Calu3 (cell line): ENCODE results near the gene TRIAP1. TPM values are rescaled to one million over a fixed set of nuclear protein-coding genes. Genes with fewer than 3 reads are reported as not detected.

Experiments used
- BruUV-seq: library from RNA; stranded (reverse); fragments of 400-500 nt; replicated peaks from 2 replicates; lab custom pipeline; 2021; lab: Mats Ljungman, UMichigan
- CTCF ChIA-PET: fragments of 300-600 bp; sonication (Branson Sonifier 250); formaldehyde crosslinking; loops from one replicate; lab custom pipeline; 2022; ENCODE audit warnings: antibody characterized with exemption; lab: Charles Lee
- DNase-seq: peaks from one replicate; pipeline ENCODE4 v3.0.0; 2022
- H3K27ac Mint-ChIP-seq: one replicate; pipeline ENCODE4 v1.8.0; 2022; ENCODE audit warnings: mixed read lengths; ENCODE audit not compliant: unreplicated experiment
- H3K27me3 Mint-ChIP-seq: one replicate; pipeline ENCODE4 v1.8.0; 2022; ENCODE audit warnings: mixed read lengths; ENCODE audit not compliant: unreplicated experiment
- H3K36me3 Mint-ChIP-seq: one replicate; pipeline ENCODE4 v1.8.0; 2022; ENCODE audit warnings: mild to moderate bottlenecking, moderate library complexity, mixed read lengths; ENCODE audit not compliant: insufficient read depth, unreplicated experiment
- H3K4me1 Mint-ChIP-seq: one replicate; pipeline ENCODE4 v1.8.0; 2022; ENCODE audit warnings: mild to moderate bottlenecking, low read depth, mixed read lengths; ENCODE audit not compliant: unreplicated experiment
- H3K4me3 Mint-ChIP-seq: one replicate; pipeline ENCODE4 v1.8.0; 2022; ENCODE audit warnings: mild to moderate bottlenecking, low read depth, moderate library complexity, mixed read lengths; ENCODE audit not compliant: unreplicated experiment
- H3K9me3 Mint-ChIP-seq: one replicate; pipeline ENCODE4 v1.8.0; 2022; ENCODE audit warnings: low read depth, mixed read lengths; ENCODE audit not compliant: unreplicated experiment
- intact Hi-C: fragments of 100-400 bp; cut with micrococcal nuclease; formaldehyde crosslinking; loops from one replicate; pipeline ENCODE4 v1.10.0; 2022; ENCODE audit not compliant: unreplicated experiment
- total RNA-seq: library from RNA; stranded (reverse); gene quantifications from 2 replicates; pipeline ENCODE4 v1.2.3, GENCODE V29; 2022
- TF ChIP-seq, protein P1 (sequence below): fragments of 200-600 bp; IDR thresholded peaks from one replicate; pipeline ENCODE4 v1.8.0; 2022; ENCODE audit warnings: antibody characterized with exemption; ENCODE audit not compliant: unreplicated experiment

The TRIAP1 gene
- total RNA-seq, 1 experiment from 2014 or later: 29.4 TPM

- DNase-seq: no peak
- peaks cover 9% of the 10 kb centered on the region for H3K36me3 Mint-ChIP-seq
Measured at GRCh38 chr12:120399531-120399930, 46.7 kb downstream of the TRIAP1 start.

DNA sequence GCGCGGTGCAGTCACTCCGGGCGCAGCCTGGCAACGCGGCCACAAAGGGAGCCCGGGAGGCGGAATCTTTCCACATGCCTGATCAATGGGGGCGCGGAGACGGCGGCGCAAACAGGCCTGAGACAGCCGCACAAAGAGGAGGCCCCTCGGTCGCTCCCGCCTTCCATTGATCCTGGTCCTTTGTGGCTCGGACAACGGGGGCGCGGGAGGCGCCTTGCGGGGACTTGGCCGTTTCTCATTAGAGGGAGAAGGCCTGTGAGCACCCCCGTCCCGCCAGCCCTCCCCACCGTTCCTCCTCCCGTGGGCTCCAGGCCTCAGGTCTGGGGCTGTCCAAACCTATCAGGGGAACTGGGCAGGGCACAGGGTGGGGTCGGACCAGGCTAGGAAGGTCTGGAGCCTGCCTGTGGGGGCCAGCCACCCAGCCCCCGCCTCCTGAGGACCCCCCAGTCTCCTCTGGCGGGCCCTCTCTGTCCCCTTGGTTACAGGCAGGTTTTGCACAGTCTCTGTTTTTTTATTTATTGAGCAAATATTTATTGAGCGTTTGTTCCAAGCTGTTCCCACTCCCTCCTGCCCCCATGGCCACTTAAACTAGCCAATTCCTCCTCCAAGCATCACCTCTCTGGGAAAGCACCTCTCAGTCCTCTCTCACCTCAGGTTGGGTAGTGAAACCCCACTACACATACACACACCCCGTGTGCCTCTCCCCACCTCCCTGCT lies 48.2 kb downstream of the TRIAP1 start:
- Mint-ChIP-seq H3K4me3 (no peak overlapping the region), H3K27me3 (peaks cover 44% of the 10 kb centered on the region), H3K27ac (no peak overlapping the region), H3K4me1 (peaks cover 16% of the 10 kb centered on the region), H3K9me3 (no peaks in the 10 kb centered on the region), H3K36me3 (peaks cover 11% of the 10 kb centered on the region)
- intact Hi-C loops: loop anchor here (5.0 kb wide), 1 partner anchor 41 kb away; no protein-coding TSS in a partner anchor
- BruUV-seq: no TSS peak
- no peak for DNase-seq
- TF ChIP-seq, protein P1, sequence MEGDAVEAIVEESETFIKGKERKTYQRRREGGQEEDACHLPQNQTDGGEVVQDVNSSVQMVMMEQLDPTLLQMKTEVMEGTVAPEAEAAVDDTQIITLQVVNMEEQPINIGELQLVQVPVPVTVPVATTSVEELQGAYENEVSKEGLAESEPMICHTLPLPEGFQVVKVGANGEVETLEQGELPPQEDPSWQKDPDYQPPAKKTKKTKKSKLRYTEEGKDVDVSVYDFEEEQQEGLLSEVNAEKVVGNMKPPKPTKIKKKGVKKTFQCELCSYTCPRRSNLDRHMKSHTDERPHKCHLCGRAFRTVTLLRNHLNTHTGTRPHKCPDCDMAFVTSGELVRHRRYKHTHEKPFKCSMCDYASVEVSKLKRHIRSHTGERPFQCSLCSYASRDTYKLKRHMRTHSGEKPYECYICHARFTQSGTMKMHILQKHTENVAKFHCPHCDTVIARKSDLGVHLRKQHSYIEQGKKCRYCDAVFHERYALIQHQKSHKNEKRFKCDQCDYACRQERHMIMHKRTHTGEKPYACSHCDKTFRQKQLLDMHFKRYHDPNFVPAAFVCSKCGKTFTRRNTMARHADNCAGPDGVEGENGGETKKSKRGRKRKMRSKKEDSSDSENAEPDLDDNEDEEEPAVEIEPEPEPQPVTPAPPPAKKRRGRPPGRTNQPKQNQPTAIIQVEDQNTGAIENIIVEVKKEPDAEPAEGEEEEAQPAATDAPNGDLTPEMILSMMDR: no peak
- CTCF ChIA-PET: no interaction called here

More at GRCh38 chr12:120399531-120399930, 46.7 kb downstream of the TRIAP1 start:
- no peaks in the 10 kb centered on the region for H3K9me3 Mint-ChIP-seq
- no TSS peak for BruUV-seq
- CTCF ChIA-PET: no interaction called here
- peaks cover 16% of the 10 kb centered on the region for H3K4me1 Mint-ChIP-seq
- H3K27ac Mint-ChIP-seq: no peak overlapping the region
- H3K4me3 Mint-ChIP-seq: no peak overlapping the region
- H3K27me3 Mint-ChIP-seq: peaks cover 59% of the 10 kb centered on the region
- intact Hi-C loops: loop anchor here (5.0 kb wide), 1 partner anchor 42 kb away; no protein-coding TSS in a partner anchor
- TF ChIP-seq, protein P1: no peak

GRCh38 chr12:120394483-120395367 lies 51.5 kb downstream of the TRIAP1 start:
- Mint-ChIP-seq H3K9me3 (no peaks in the 10 kb centered on the region), H3K27me3 (peaks cover 31% of the 10 kb centered on the region), H3K4me3 (peak overlapping the region; percentile 15), H3K27ac (no peak overlapping the region), H3K36me3 (peaks cover 11% of the 10 kb centered on the region), H3K4me1 (peaks cover 14% of the 10 kb centered on the region)
- no TSS peak for BruUV-seq
- CTCF ChIA-PET: interaction anchor here (0.6 to 1.9 kb wide), 3 partner anchors 28 to 140 kb away, joined by 4 to 8 read pairs (median 7); no protein-coding TSS in a partner anchor
- intact Hi-C loops: loop anchor here (5.0 kb wide), 1 partner anchor 37 kb away; no protein-coding TSS in a partner anchor
- peak; percentile 90 for DNase-seq
- TF ChIP-seq, protein P1: no peak

Other genes with a start within 250 kb of the TRIAP1 start
- gene RPLP0, start 245.3 kb downstream of the TRIAP1 start, total RNA-seq: 1,595 and 1,852 TPM in 2 replicates
- 156 and 172 TPM in 2 replicates for gene PXN, start 180.7 kb downstream of the TRIAP1 start, total RNA-seq
- gene RNU4-2, start 154.5 kb downstream of the TRIAP1 start, total RNA-seq: 5,016 and 6,756 TPM in 2 replicates
- gene RNU4-1, start 153.1 kb downstream of the TRIAP1 start, total RNA-seq: 2,759 and 3,670 TPM in 2 replicates
- gene SIRT4, start 144.1 kb downstream of the TRIAP1 start, total RNA-seq: 1.1 and 1.6 TPM in 2 replicates
- not detected in 2 replicates for gene PLA2G1B, start 118.6 kb downstream of the TRIAP1 start, total RNA-seq
- 0.56 and 1.4 TPM in 2 replicates for gene MSI1, start 77.2 kb downstream of the TRIAP1 start, total RNA-seq
- 482 and 487 TPM in 2 replicates for gene COX6A1, start 8.3 kb downstream of the TRIAP1 start, total RNA-seq
- gene GATC, start 60 bp upstream of the TRIAP1 start, total RNA-seq: 29.7 and 43.7 TPM in 2 replicates
- gene SRSF9, start 23.4 kb upstream of the TRIAP1 start, total RNA-seq: 284 and 292 TPM in 2 replicates
- gene DYNLL1, start 49.7 kb upstream of the TRIAP1 start, total RNA-seq: 419 and 423 TPM in 2 replicates
- gene COQ5, start 82.8 kb upstream of the TRIAP1 start, total RNA-seq: 33.8 and 36.8 TPM in 2 replicates
- 172 and 206 TPM in 2 replicates for gene RNF10, start 88.0 kb upstream of the TRIAP1 start, total RNA-seq
- gene POP5, start 135.0 kb upstream of the TRIAP1 start, total RNA-seq: 81.0 and 84.4 TPM in 2 replicates
- gene CABP1, start 194.2 kb upstream of the TRIAP1 start, total RNA-seq: 0.14 and 0.98 TPM in 2 replicates
- gene MLEC, start 240.8 kb upstream of the TRIAP1 start, total RNA-seq: 268 and 290 TPM in 2 replicates